HepG2 (cell line): Measurements from ENCODE around the gene TBL3. TPM values are rescaled to one million over a fixed set of nuclear protein-coding genes. Genes with fewer than 3 reads are reported as not detected.
A peak's percentile ranks its signal among the peaks of the same experiment; 100 is the strongest.

Experiments used
- AKAP8 ChIP-seq: sonication (generic); formaldehyde crosslinking; IDR thresholded peaks from 2 replicates; pipeline ENCODE4 v1.5.1; 2020; ENCODE audit warnings: mild to moderate bottlenecking, missing genetic modification reagents
- ARID5B ChIP-seq: IDR thresholded peaks from 2 replicates; pipeline ENCODE4 v1.4.0; 2020; ENCODE audit warnings: mild to moderate bottlenecking, missing genetic modification reagents
- BCL6 ChIP-seq: IDR thresholded peaks from 2 replicates; pipeline ENCODE4 v1.6.1; 2016; ENCODE audit warnings: missing genetic modification reagents, missing compliant biosample characterization
- CBFB ChIP-seq: sonication (generic); formaldehyde crosslinking; IDR thresholded peaks from 2 replicates; pipeline ENCODE4 v1.4.0; 2020; ENCODE audit warnings: missing genetic modification reagents
- CBX2 ChIP-seq, 2 experiments: fragments of 200-600 bp in 1 of 2; sonication (generic); formaldehyde crosslinking in 1 of 2; IDR thresholded peaks; 2 replicates each; pipeline versions ENCODE4 v1.7.0 to v1.8.1; 2018 to 2022; ENCODE audit warnings: low read depth in 2 of 2, low read length in 1 of 2, mild to moderate bottlenecking in 1 of 2, missing genetic modification reagents in 1 of 2
- DMAP1 ChIP-seq: IDR thresholded peaks from 2 replicates; pipeline ENCODE4 v1.6.1; 2016
- EED ChIP-seq: sonication (generic); formaldehyde crosslinking; IDR thresholded peaks from 2 replicates; pipeline ENCODE4 v1.5.0; 2020; ENCODE audit warnings: mild to moderate bottlenecking, missing genetic modification reagents
- ELF1 ChIP-seq: sonication (generic); formaldehyde crosslinking; IDR thresholded peaks from 2 replicates; pipeline ENCODE4 v1.4.0; 2020; ENCODE audit warnings: missing genetic modification reagents
- HDAC1 ChIP-seq: sonication (generic); formaldehyde crosslinking; IDR thresholded peaks from 2 replicates; pipeline ENCODE4 v1.5.1; 2020; ENCODE audit warnings: mild to moderate bottlenecking, missing genetic modification reagents
- HDAC2 ChIP-seq: sonication (generic); formaldehyde crosslinking; IDR thresholded peaks from 2 replicates; pipeline ENCODE4 v1.4.0; 2020; ENCODE audit warnings: missing genetic modification reagents
- HMGXB4 ChIP-seq, 2 experiments: sonication (generic) in 1 of 2; formaldehyde crosslinking in 1 of 2; IDR thresholded peaks; 2 replicates each; pipeline versions ENCODE4 v1.4.0 to v1.6.1; 2018 to 2020; ENCODE audit warnings: missing genetic modification reagents in 2 of 2, borderline replicate concordance in 1 of 2, low read depth in 1 of 2, mild to moderate bottlenecking in 1 of 2, missing biosample characterization in 1 of 2
- HNF1B ChIP-seq: sonication (generic); formaldehyde crosslinking; IDR thresholded peaks from 2 replicates; pipeline ENCODE4 v1.5.1; 2020; ENCODE audit warnings: mild to moderate bottlenecking, moderate library complexity, missing genetic modification reagents
- MXD4 ChIP-seq: IDR thresholded peaks from 2 replicates; pipeline ENCODE4 v1.6.1; 2016; ENCODE audit warnings: mild to moderate bottlenecking, missing biosample characterization, missing genetic modification reagents
- PHF20 ChIP-seq: sonication (generic); formaldehyde crosslinking; IDR thresholded peaks from 2 replicates; pipeline ENCODE4 v1.5.0; 2020; ENCODE audit warnings: mild to moderate bottlenecking, missing genetic modification reagents
- REXO4 ChIP-seq: sonication (generic); formaldehyde crosslinking; IDR thresholded peaks from 2 replicates; pipeline ENCODE4 v1.8.0; 2022; ENCODE audit warnings: missing genetic modification reagents, mild to moderate bottlenecking, borderline replicate concordance
- RXRA ChIP-seq: sonication (generic); formaldehyde crosslinking; IDR thresholded peaks from 2 replicates; pipeline ENCODE4 v1.5.1; 2020; ENCODE audit warnings: missing genetic modification reagents
- SP2 ChIP-seq: sonication (generic); formaldehyde crosslinking; IDR thresholded peaks from 2 replicates; pipeline ENCODE4 v1.5.1; 2020; ENCODE audit warnings: mild to moderate bottlenecking, missing genetic modification reagents
- ZFY ChIP-seq: sonication (generic); formaldehyde crosslinking; IDR thresholded peaks from 2 replicates; pipeline ENCODE4 v1.4.0; 2020; ENCODE audit warnings: missing genetic modification reagents
- ZMAT5 ChIP-seq: sonication (generic); formaldehyde crosslinking; IDR thresholded peaks from 2 replicates; pipeline ENCODE4 v1.5.0; 2020; ENCODE audit warnings: mild to moderate bottlenecking, low read depth, missing genetic modification reagents, borderline replicate concordance
- ZNF430 ChIP-seq: sonication (generic); formaldehyde crosslinking; IDR thresholded peaks from 2 replicates; pipeline ENCODE4 v1.9.0; 2021; ENCODE audit warnings: mild to moderate bottlenecking, missing genetic modification reagents
- polyA plus RNA-seq, 8 experiments: library from polyadenylated mRNA; depleted of rRNA in 3 of 8; stranded (reverse) in 7 of 8; unstranded in 1 of 8; fragments of >200 nt; fragmentation: Illumina TruSeq in 4 of 8; extraction: Trizol in 4 of 8; gene quantifications; 2 replicates each; pipeline versions ENCODE4 v1.2.1 to v1.2.3, GENCODE V29; 2011 to 2016; ENCODE audit warnings: low read depth in 4 of 8, missing spikeins in 1 of 8, mixed read lengths in 1 of 8; ENCODE audit not compliant: insufficient read depth in 1 of 8
- total RNA-seq, 5 experiments: library from RNA; depleted of rRNA; stranded (reverse); fragments of >200 nt; fragmentation: Illumina TruSeq; extraction: Trizol; gene quantifications; 2 replicates each; pipeline ENCODE4 v1.2.3, GENCODE V29; 2016; ENCODE audit warnings: low read depth in 1 of 5

TBL3 gene
- total and polyA plus RNA-seq, 2 of the 13 experiments (the other 11 are each of a cell fraction or from before 2014, with no cell fraction given): 16.8 to 38.0 TPM

- TF ChIP-seq HMGXB4 (CRISPR knock-in tag; IDR thresholded peaks at IDR 0.05; ENCODE audit: borderline replicate concordance in 1 of 2, low read depth in 1 of 2) (peak; percentile 86 to 87), HDAC2 (CRISPR knock-in tag) (peak; percentile 76), EED (no peak; the same call in 1 of the 2 replicates), ZMAT5 (no peak), CBFB (peak; percentile 46; the same call in 1 of the 2 replicates), BCL6 (CRISPR knock-in tag) (peak; percentile 29; the same call in 1 of the 2 replicates), AKAP8 (CRISPR knock-in tag) (peak; percentile 49; the same call in 1 of the 2 replicates), HNF1B (CRISPR knock-in tag) (peak; percentile 91), SP2 (no peak), RXRA (CRISPR knock-in tag) (peak; percentile 55; the same call in 1 of the 2 replicates), PHF20 (CRISPR knock-in tag) (peak; percentile 53; the same call in 1 of the 2 replicates), ARID5B (peak; percentile 12; the same call in 1 of the 2 replicates), REXO4 (no peak), MXD4 (peak; percentile 44; the same call in 1 of the 2 replicates), HDAC1 (CRISPR knock-in tag) (peak; percentile 75), CBX2 (IDR thresholded peaks at IDR 0.05; ENCODE audit: low read depth, low read length) (no peak), CBX2 (CRISPR knock-in tag; IDR thresholded peaks at IDR 0.05; ENCODE audit: low read depth) (no peak), ZFY (CRISPR knock-in tag) (peak; percentile 74), ELF1 (CRISPR knock-in tag) (peak; percentile 59; the same call in 1 of the 2 replicates), DMAP1 (CRISPR knock-in tag) (peak; percentile 64), ZNF430 (CRISPR knock-in tag) (0 out of 2 replicates have a peak, but pooled peaks have one; percentile 38)
These were observed 51.5 kb downstream of the TBL3 start (continued) for GRCh38 chr16:2023092-2024031.
